CD4-positive, alpha-beta T cell treated with Interleukin-17A for 4 hours (primary cell): ENCODE results near the gene KCNAB3.

ENCODE experiments used
- DNase-seq: peaks from one replicate; pipeline ENCODE4 v3.0.0-alpha.2; 2020; ENCODE audit warnings: mixed read lengths

Gene KCNAB3

GRCh38 chr17:7897090-7897489 is 32.6 kb downstream of the KCNAB3 start:
- DNase-seq = no peak

DNA sequence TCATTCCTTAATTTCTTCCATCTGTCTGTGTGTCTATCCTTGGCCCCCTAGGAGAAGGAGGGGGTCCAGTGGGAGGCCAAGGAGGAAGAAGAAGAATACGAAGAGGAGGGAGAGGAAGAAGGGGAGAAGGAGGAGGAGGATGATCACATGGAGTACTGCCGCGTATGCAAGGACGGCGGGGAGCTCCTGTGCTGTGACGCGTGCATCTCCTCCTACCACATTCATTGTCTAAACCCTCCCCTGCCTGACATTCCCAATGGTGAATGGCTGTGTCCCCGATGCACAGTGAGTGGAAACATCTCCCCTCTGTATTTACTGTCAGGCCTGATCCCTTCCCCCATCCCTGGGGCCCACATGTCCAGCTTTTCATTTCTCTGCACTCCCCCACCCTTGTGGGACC is 34.8 kb downstream of the KCNAB3 start:
- no peak for DNase-seq

DNA sequence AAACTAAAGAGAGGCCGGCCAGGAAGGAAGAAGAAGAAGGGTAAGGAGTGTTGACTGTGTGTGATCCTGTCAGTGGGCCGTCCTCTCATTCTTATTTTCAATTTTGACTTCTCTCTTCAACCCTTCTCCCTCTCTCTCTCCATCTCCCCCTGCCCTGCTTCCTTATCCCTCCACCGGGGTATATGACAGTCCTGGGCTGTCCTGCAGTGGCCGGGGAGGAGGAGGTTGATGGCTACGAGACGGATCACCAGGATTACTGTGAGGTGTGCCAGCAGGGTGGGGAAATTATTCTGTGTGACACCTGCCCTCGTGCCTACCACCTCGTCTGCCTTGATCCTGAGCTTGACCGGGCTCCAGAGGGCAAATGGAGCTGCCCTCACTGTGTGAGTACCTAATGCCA is 35.4 kb downstream of the KCNAB3 start:
- no peak for DNase-seq

GRCh38 chr17:7893187-7893880 is 36.3 kb downstream of the KCNAB3 start:
- no peak for DNase-seq

- peak; percentile 54 for DNase-seq
Observed at GRCh38 chr17:7889166-7889955, 40.3 kb downstream of the KCNAB3 start.

- peak; percentile 57 for DNase-seq
Observed at GRCh38 chr17:7888184-7888920, 41.3 kb downstream of the KCNAB3 start, which contains the start of gene CHD3. CHD3 (plus strand) TSS chr17:7888789; CDS start chr17:7889001, 212 bp downstream.

DNA sequence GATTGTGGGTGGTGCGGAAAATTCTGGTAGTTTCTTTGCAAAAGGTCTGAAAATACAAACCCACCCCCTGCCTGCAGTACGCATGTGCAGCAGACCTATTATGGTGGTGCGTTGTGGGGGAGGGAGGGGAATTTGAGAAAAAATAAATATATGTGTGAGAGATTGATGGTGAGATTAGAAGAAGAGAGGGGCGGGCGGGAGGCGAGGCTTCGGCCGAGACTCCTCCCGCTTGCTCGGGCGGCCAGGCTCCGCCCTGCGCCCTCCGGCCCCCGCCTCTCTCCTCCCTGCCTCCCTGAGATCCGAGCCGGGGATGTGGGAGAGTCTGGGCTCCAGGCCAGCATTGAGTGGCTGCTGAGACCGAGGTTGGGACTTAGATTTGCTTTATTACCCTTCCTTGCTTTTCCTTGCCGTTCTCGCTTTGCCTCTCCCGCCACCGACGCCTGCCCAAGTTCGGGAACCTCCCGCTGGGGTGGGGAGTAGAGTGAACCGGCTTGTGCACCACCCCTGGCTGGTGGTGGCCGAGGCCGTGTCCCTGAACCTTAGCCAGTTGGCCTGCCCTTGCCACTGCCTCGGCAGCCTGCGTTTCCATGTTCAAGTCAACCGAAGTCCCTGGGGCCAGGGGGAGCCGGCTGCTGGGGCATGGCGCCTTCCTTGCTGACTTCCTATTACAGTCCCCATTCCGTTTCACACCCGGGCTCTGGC is 42.0 kb downstream of the KCNAB3 start:
- peak; percentile 95 for DNase-seq

- no peak for DNase-seq
Observed at GRCh38 chr17:7887038-7887481, 42.6 kb downstream of the KCNAB3 start.

DNA sequence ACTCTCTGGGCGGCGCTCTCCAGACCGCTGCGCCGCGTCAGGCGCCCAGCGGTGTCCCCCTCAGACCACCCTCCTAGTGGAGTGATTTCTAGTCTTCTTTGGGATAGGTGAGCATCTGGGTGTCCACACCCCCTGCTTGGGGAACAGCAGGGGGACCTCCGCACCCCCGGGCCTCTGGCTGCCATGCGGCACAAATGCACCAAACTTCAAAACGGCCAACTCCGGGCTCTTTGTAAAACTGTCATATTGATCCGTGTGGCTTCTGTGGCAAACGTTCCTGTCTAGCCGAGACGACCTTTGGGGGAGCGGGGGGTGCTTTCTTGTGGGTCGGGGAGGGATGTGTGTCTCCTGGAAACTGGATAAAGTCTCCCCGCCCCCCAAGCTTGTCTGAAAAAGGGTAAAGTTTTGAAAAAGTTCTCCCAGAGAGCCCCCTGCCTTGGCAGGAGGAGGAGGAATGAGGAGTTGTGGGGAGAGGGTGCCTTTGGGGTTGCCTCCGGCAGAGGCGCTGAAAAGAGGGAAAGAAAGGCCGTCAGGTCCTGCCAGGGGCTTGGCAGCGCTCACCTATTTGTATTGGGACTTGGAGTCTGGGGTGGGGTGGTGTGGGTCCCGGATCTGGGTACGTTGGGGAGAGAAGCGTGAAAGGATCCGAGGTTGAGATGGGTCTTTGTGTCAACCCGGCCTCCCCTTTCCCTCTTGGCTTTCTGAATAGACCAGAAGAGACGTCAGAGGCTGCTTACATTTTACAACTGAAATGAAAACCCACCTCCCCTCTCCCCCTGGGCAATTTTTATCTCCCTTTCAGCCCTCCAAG is 43.2 kb downstream of the KCNAB3 start:
- DNase-seq = peak; percentile 79

DNA sequence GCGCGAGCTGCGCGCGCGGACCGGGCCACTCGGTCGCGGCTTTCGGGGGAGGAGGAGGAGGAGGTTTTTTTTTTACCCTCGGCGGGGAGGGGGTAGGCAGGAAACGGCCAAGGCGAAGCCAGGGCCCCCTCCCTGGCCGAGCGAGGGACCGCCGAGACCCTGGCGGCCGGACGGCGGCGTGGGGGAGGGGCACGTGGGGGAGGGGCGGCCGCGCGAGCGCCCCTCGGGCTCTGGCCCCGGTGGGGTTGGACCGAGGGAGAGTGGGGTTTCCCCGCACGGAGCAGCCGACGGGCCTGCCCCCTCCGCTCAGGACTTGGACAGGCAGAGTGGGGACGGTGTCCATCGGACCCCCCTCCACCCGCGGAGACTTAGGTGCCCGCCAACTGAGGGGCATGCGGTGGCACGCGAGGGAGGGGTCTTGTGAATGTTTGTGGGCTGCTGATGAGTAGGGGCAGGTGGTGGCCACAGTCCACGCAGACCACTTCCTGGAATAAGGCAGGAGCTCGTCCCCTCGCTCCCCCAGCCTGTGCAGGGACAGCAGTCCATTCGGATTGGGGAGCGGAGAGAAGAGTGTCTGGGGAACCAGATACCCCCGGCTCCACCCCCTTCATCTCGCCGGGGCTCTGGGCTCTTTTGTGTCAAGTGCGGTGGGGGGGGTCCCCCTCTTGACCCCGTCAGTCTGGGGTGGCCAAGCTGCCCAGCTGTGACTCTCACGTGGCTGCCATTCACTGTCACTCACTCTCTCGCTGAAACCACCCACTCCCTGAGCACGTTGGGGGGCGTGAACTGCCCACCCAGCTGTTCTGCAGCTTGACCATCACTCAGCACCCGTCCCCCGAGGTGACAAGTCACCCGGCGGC is 44.1 kb downstream of the KCNAB3 start:
- DNase-seq = peak; percentile 59

DNA sequence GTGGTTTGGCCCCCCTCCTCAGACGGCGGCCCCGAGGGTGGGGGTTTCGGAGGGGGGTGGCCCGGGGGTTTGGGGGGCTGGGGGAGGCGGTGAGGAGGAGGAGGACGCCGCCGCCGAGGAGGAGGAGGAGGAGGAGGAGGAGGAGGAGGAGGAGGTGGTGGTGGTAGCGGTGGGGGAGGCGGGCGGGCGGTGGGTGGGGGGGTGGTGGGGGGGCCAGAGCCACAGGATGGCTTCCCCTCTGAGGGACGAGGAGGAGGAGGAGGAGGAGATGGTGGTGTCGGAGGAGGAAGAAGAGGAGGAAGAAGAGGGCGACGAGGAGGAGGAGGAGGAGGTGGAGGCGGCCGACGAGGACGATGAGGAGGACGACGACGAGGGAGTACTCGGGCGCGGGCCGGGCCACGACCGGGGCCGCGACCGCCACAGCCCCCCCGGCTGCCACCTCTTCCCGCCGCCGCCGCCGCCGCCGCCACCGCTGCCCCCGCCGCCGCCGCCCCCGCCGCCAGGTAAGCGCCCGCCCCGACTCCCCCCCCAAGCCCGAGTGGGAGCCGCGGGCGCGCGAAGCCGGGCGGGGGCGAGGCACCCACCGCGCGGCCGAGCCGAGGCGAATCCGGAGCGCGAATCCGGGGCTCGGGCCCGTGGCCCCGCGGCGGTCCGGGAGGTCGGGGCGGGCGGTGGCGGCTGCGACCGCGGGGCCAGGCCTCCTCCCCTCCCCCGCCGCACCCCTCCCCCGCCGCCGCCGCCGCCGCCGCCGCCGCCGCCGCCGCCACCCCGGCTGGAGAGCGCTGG is 44.9 kb downstream of the KCNAB3 start:
- peak; percentile 68 for DNase-seq

DNA sequence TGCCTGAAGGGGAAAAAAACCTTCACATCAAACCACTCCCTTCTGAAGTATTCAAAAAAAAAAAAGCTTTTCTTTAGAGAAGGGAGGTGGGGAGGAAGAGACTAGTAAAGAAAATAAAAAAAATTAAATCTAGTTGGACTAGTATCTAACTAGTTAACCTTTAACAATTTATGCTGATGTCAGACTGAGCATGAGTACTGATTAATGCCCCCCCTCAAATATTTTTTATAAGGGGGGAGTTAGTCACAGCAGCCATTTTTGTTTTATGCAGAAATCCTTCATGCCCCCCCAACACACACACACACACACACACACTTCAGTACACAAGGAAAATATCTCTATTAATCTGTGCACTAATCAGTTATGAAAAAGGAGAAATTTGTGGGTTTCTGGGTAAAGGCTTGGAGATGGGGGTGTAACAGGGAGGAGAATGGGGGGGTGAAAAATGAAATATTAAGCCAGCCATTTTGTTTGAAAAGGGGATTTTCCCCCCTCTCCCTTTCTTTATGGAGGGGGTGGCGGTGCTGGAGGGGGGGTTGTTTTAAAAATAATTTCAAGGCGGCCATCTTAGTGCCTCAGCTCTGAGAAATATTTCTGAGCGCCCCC is 45.8 kb downstream of the KCNAB3 start:
- DNase-seq = peak; percentile 38

DNA sequence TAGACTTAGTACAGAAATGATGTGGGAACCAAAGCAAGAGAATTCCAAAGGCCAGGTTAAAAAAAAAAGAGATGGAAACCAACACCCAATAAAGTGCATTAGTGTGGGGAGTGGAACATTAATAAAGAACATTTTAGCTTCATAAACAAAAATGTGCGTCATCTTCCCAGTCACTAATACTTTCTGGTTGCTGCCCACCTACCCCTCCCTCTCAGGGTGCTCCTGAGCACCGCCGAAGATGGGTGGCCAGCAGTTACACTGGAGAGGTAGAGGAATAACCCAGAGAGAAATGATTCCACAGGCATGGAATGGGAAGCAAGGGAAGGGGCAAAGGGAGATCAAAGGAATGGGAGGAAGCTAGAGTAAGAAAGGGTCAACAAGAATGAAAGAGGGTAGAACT is 47.0 kb downstream of the KCNAB3 start:
- no peak for DNase-seq

- DNase-seq = no peak
Observed at GRCh38 chr17:7882068-7882467, 47.6 kb downstream of the KCNAB3 start.

GRCh38 chr17:7881276-7882054 is 48.2 kb downstream of the KCNAB3 start:
- DNase-seq = peak; percentile 46

- no peak for DNase-seq
Observed at GRCh38 chr17:7880076-7880868, 49.4 kb downstream of the KCNAB3 start.

- DNase-seq = no peak
Observed at GRCh38 chr17:7878234-7878633, 51.4 kb downstream of the KCNAB3 start.

DNA sequence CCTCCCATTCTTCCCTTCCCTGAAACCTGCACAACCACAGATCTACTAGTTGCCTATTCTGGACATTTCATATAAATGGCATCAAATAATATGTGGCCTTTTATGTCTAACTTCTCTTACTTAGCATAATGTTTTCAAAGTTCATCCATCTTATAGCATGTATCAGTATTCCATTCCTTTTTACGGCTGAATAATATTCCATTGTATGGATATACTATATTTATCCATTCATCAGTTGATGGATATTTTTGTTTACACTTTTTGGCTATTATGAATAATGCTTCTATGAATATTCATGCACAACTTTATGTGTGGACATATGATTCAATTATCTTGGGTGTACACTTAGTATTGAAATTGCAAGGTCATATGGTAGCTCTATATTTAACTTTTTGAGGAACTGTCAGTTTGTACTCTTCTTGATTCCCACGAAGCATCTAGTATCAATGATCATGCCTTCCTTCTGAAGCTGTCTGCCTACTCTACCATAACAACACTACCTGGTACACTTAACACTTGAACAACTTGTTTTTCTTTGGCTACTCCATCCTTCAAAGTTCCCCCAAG is 53.8 kb downstream of the KCNAB3 start:
- DNase-seq = no peak
